ENCODE data around the gene HOXD10. TPM values are rescaled to one million over a fixed set of nuclear protein-coding genes. Genes with fewer than 3 reads are reported as not detected.

The HOXD10 gene
- polyA plus RNA-seq, 6 donors from 2014 or later, result not detected

DNA sequence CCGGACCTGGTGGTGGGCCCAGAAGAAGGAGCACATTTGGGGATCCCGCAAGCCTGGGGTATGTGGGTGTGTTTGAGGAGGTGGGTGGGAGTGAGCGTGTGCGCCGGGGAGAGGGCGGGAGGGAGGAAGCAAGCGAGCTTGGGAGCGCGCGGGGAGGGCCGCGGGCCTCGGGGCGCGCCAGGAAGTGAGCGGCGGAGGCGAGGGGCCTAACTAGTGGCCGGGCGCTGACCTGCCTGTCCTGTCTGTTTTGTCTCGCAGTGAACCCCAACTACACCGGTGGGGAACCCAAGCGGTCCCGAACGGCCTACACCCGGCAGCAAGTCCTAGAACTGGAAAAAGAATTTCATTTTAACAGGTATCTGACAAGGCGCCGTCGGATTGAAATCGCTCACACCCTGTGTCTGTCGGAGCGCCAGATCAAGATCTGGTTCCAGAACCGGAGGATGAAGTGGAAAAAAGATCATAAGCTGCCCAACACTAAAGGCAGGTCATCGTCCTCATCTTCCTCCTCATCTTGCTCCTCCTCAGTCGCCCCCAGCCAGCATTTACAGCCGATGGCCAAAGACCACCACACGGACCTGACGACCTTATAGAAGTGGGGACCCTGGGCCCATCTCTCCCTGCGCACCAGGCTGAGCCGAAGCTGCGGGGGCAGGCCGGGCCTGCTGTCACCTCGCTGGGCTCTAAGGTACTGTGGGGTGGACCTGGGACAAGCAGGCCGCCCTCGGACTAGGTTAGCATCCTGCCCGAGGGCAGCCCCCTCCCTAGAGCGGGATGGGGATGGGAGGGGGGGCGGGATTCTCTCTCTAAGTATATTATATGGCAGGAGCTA lies 36.0 kb downstream of the HOXD10 start:
- Mint-ChIP-seq H3K4me1 (peaks cover 3 to 6% (median 5%) of the 10 kb centered on the region in 3 donors), H3K27me3 (peaks cover 60 to 93% (median 93%) of the 10 kb centered on the region in 3 donors), H3K36me3 (peaks cover 0 to 13% of the 10 kb centered on the region in 2 donors), H3K4me3 (no peak overlapping the region), H3K27ac (no peak overlapping the region), H3K9me3 (peaks cover 0 to 9% (median 3%) of the 10 kb centered on the region in 7 donors)
- DNase-seq (no peak), ATAC-seq (ENCODE audit: low read depth in 2 of 2) (no peak)

DNA sequence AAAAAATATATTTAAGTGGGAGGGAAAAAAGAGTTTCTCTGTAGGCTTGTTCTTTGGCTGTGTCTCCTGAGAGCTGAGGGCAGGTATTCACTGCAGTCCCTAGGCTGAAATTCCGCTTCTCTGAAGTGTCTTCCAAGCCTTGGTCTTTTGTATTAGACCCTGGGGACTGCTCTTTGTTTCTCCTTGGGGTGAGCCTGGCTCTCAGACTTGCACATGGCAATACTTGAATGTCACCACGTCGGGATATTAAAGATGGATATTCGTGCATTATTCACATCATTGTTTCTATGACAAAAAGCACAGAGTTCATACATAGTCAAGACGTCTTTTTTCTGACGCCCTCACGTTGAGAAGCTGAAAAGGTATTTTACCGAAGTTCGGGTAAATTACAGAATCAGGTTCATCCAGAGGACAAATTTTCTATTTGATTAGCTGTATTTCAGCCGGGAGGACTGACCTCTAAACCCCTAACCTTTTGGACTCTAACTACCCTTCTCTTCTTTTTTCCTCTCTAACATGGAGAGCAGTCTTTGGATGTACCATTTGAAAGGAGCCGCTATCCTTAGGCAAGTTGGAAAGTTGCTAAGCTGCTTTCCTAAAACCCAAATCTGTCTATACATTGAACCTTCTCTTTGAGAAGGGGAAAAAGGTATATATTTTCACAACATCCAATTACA lies 38.1 kb downstream of the HOXD10 start:
- ATAC-seq (ENCODE audit: low read depth in 2 of 2) (no peak), DNase-seq (no peak)
- H3K27ac Mint-ChIP-seq, result no peak overlapping the region
- H3K4me1 Mint-ChIP-seq, result peaks cover 4 to 12% (median 8%) of the 10 kb centered on the region in 3 donors
- H3K27me3 Mint-ChIP-seq, result peaks cover 50 to 89% (median 84%) of the 10 kb centered on the region in 3 donors
- peaks cover 0 to 16% of the 10 kb centered on the region in 2 donors for H3K36me3 Mint-ChIP-seq
- H3K4me3 Mint-ChIP-seq, result peak overlapping the region in 1 of 8 donors; percentile 62
- H3K9me3 Mint-ChIP-seq, result peaks cover 0 to 9% (median 3%) of the 10 kb centered on the region in 7 donors

DNA sequence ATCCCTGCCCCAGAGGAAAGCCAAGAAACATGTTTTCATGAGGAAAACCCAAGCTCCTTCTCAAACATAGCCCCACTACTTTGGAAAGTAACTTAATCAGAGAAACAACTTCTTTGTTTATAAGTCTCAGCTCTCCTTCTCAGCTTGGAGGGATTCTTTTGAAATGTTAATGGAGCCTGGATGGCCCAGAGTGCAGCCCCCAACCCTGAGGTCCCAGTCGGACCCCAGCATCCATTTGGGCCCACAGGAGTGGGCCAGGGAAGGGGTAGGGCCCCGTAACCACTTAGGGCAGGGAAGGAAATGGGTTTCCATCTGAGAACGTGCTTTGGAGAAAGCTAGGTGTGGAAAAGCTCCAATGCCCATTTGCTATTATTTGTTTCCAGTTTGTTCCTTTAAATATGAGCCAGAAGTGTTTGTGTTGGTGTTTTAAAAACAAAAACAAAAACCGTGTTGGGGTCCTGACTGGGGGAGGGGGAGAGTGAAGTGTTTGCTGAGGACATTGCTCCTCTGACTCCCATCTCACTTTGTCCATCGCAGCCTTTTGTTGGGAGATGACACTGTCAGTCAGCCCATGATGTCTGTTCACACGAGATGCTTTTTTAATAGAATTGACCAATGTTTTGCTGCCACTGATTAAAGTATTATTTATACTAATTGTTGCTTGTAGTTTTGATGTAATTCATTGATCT lies 38.9 kb downstream of the HOXD10 start:
- H3K36me3 Mint-ChIP-seq, result peaks cover 0 to 11% of the 10 kb centered on the region in 2 donors
- peaks cover 4 to 8% (median 6%) of the 10 kb centered on the region in 3 donors for H3K4me1 Mint-ChIP-seq
- DNase-seq (no peak), ATAC-seq (ENCODE audit: low read depth in 2 of 2) (no peak)
- peak overlapping the region in 2 of 6 donors; percentile 3 to 52 for H3K27ac Mint-ChIP-seq
- peaks cover 0 to 5% (median 3%) of the 10 kb centered on the region in 7 donors for H3K9me3 Mint-ChIP-seq
- peaks cover 44 to 86% (median 78%) of the 10 kb centered on the region in 3 donors for H3K27me3 Mint-ChIP-seq
- H3K4me3 Mint-ChIP-seq, result peak overlapping the region in 1 of 8 donors; percentile 62

DNA sequence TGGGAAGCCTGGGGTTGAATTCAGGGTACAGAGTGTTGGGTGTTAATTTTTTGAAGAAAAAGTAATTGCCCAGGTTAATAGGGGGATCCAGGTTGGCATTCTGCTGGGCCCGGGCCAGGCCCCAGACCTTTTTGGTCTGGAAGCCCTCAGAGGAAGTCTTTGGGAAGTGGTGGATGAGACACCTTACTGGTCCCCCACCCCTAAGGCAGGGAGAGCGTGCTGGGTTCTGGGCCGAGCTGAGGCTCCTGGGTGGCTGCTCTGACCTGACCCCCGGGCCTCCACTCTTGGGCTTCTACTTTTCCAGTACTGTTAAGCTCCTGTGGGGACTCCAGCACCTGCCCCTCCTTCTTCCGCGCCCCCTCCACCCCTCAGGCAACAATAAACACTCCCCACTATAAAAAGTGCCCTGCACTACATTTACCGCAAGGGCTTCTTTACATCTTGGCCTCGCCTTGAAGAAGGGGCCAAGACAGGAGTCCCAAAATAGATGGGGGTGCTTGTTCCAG lies 39.8 kb downstream of the HOXD10 start:
- Mint-ChIP-seq H3K4me3 (peak overlapping the region in 2 of 8 donors; percentile 18 to 46), H3K9me3 (peaks cover 0 to 6% (median 4%) of the 10 kb centered on the region in 7 donors), H3K27ac (peak overlapping the region in 1 of 6 donors; percentile 59), H3K27me3 (peaks cover 43 to 86% (median 78%) of the 10 kb centered on the region in 3 donors), H3K4me1 (peaks cover 4 to 15% (median 6%) of the 10 kb centered on the region in 3 donors), H3K36me3 (peaks cover 0 to 8% of the 10 kb centered on the region in 2 donors)
- no peak for DNase-seq
- ATAC-seq (ENCODE audit: low read depth in 2 of 2), result no peak

DNA sequence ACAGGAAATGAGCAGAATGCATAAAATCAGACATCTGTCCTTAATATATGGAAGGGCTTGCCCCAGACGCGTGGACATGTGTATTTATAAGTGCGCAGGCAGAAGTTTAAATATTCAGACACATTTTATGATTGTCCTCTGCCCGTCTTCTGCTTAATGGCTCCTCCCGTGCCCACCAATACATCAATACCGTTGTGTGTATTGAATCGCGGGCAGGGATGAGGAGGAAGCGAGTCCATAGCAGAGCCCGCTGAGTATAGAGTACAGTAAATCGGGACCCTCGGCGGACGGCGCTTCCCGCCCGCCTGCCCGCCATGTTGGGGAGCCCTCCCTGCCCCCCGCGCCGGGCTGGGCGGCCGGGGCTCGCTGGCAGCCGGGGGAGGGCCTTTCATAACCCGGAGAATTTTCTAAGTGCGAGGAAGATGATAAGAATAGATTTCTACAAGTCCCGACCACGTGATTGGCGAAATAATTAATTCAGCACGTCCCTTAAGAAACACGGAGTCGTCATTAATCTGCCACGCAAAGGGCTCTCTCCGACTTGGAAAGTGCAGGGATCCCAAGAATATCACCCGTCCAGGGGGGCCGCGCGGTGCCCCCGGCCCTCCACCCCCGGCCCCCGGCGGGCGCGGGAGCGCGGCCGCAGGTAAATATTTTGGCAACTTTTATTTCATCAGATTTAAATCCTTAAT lies 40.4 kb downstream of the HOXD10 start, which contains the start of gene HOXD3:
Gene HOXD3, plus strand, starts transcription at position 501 of the 692 bp plus-strand sequence. CDS start 11,808 bp downstream, outside the sequence.
- no peak for DNase-seq

DNA sequence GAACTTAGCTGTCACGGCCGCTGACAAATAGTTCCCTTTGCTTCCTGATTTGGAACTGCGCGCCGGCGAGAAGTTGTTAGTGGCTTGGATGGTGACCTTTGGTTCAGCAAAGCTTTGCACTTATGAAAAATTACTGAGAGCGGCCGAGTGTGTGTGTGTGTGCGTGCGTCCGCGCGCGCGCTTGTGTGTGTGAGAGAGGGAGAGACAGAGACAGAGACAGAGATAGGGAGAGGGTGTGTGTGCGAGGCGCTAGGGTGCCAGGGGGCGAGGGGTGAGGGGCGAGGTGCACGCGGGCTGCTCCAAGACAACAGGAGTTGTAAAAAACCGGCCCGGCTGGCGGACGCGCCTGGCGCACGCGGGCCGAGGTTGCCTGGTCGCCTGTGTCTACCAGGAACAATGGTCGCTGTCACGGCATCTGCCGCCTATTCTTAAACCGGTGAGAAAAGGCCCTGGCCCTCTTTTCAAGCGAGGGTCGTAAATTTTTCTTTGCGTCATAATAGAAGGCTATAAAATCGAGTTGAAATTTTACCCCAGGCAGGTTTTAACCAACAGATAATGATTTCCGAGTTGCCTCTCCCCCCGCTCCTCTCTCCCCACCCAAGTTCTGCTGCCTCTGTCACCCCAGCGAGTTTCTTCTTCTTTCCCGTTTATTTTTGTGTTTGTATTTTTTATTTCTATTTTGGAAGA lies 41.1 kb downstream of the HOXD10 start:
- Mint-ChIP-seq H3K4me1 (peaks cover 4 to 16% (median 6%) of the 10 kb centered on the region in 3 donors), H3K9me3 (peaks cover 0 to 6% (median 4%) of the 10 kb centered on the region in 7 donors), H3K27ac (peak overlapping the region in 4 of 6 donors; percentile 33 to 96 (median 90)), H3K27me3 (peaks cover 51 to 89% (median 84%) of the 10 kb centered on the region in 3 donors), H3K4me3 (peak overlapping the region in 7 of 8 donors; percentile 19 to 85 (median 44)), H3K36me3 (peaks cover 0 to 8% of the 10 kb centered on the region in 2 donors)
- DNase-seq (no peak), ATAC-seq (ENCODE audit: low read depth in 2 of 2) (no peak)

More for the DNA sequence above, 40.4 kb downstream of the HOXD10 start, which contains the start of gene HOXD3:
- peaks cover 47 to 86% (median 78%) of the 10 kb centered on the region in 3 donors for H3K27me3 Mint-ChIP-seq
- peak within 1 kb of the TSS in 7 of 8 donors; percentile 19 to 85 (median 46) for H3K4me3 Mint-ChIP-seq
- no peak for ATAC-seq (ENCODE audit: low read depth in 2 of 2)
- H3K9me3 Mint-ChIP-seq, result peaks cover 0 to 6% (median 4%) of the 10 kb centered on the region in 7 donors
- peaks cover 0 to 8% of the 10 kb centered on the region in 2 donors for H3K36me3 Mint-ChIP-seq
- peaks cover 4 to 16% (median 6%) of the 10 kb centered on the region in 3 donors for H3K4me1 Mint-ChIP-seq
- peak within 1 kb of the TSS in 4 of 6 donors; percentile 33 to 96 (median 90) for H3K27ac Mint-ChIP-seq

DNA sequence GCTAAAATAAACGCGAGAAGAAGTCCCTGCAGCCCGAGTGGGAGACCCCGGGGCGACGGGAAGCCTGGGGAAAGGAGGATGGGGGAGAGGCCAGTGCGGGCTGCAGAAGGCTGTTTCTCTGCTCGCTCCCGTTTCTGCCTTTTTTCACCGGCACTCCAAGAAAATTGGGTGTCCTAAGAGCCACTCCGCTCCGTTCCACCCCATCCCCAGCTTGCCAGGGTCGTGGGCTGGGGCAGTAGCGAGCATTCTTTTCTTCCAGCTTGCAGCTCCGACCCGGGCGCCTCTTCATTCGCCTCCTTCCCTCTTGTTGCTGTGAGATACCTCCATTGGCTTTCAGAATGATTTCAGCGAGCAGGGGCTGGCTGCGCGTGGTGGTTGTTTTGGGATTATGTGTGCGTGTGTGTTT lies 41.6 kb downstream of the HOXD10 start:
- Mint-ChIP-seq H3K27me3 (peaks cover 56 to 89% (median 84%) of the 10 kb centered on the region in 3 donors), H3K4me3 (peak overlapping the region in 6 of 8 donors; percentile 19 to 74 (median 57)), H3K27ac (peak overlapping the region in 4 of 6 donors; percentile 30 to 88 (median 62))

DNA sequence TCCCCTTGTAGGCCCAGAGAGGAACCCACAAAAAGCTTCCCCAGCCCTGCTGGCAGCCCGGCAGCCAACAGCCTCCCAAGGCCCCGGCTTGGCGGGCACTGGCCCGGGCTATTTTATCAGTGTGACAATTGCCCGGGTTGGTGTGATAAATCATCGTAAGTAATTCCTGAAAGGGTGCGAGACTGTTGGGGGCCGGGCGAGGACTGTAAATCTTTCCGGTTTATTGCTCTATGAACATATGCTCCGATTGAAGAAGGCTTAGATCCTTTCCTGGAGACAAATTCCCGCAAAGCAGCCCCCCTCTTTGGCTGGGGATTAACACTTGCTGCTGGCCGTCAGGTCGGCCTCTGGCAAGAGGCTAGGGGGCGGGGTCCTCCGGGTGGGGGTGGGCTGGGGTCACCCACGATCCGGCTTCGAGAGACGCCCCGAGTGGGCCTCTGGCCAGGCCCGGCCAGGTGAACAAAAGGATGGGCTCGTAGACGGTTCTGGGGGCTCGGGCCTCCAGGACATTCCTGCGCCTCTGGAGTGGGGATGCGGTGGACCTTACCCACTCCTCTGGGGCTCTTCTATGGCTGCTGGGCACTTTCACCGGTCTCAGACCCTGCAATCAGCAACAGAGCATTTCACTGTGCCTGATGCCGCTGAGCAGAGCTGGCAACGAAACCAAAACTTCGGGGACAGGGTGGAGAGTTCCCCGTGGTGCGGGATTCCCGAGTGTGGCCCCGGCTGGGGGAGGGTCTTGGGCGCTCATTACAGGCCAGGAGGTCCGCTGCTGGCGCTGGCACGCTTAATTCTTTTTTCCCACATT lies 42.5 kb downstream of the HOXD10 start:
- Mint-ChIP-seq H3K9me3 (peaks cover under 1 to 15% (median 8%) of the 10 kb centered on the region in 7 donors), H3K4me3 (peak overlapping the region in 4 of 8 donors; percentile 12 to 84 (median 60)), H3K4me1 (peaks cover 4 to 16% (median 12%) of the 10 kb centered on the region in 3 donors), H3K36me3 (peaks cover 0 to 16% of the 10 kb centered on the region in 2 donors), H3K27ac (peak overlapping the region in 2 of 6 donors; percentile 63 to 80), H3K27me3 (peaks cover 63 to 89% (median 85%) of the 10 kb centered on the region in 3 donors)
- DNase-seq, result no peak
- no peak for ATAC-seq (ENCODE audit: low read depth in 2 of 2)

More for the DNA sequence above, 41.6 kb downstream of the HOXD10 start:
- no peak for DNase-seq
- peaks cover 0 to 8% of the 10 kb centered on the region in 2 donors for H3K36me3 Mint-ChIP-seq
- no peak for ATAC-seq (ENCODE audit: low read depth in 2 of 2)
- peaks cover 0 to 8% (median 2%) of the 10 kb centered on the region in 7 donors for H3K9me3 Mint-ChIP-seq
- H3K4me1 Mint-ChIP-seq, result peaks cover 4 to 16% (median 6%) of the 10 kb centered on the region in 3 donors

DNA sequence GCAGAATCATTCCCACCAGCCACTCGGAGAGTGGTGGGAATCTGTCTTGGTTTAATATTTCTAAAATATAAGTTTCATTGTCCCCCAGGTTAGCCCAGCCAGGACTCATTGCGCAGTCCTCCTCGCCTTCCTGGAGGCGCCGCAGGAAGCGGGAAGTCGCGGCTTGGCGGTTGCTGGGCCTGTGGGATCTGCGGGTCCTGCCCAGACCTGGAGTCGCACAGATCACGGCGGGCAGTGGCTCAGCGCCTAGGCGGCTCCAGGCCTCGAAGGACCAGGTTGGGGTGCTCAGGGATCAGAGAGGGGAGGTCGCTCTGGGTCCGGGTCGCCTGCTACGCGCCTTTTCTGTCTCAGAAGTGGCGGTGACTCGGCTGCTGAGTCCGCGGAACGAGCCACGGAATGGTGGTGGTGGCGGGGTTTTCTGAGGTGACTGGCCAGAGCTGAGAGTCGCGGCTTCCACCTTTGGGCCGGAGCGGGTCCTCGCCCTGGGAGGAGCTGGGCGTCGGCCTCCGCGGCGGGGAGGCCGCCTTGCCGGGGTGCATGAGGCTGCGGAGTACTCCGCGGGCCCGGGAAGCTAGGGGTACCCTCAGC lies 43.2 kb downstream of the HOXD10 start:
- H3K4me3 Mint-ChIP-seq, result peak overlapping the region in 3 of 8 donors; percentile 12 to 84 (median 41)
- H3K4me1 Mint-ChIP-seq, result peaks cover 8 to 19% (median 16%) of the 10 kb centered on the region in 3 donors
- peaks cover 60 to 89% (median 84%) of the 10 kb centered on the region in 3 donors for H3K27me3 Mint-ChIP-seq
- ATAC-seq (ENCODE audit: low read depth in 2 of 2) (no peak), DNase-seq (no peak)
- peak overlapping the region in 2 of 6 donors; percentile 63 to 80 for H3K27ac Mint-ChIP-seq
- H3K9me3 Mint-ChIP-seq, result peaks cover 4 to 20% (median 9%) of the 10 kb centered on the region in 7 donors
- peaks cover 0 to 21% of the 10 kb centered on the region in 2 donors for H3K36me3 Mint-ChIP-seq

DNA sequence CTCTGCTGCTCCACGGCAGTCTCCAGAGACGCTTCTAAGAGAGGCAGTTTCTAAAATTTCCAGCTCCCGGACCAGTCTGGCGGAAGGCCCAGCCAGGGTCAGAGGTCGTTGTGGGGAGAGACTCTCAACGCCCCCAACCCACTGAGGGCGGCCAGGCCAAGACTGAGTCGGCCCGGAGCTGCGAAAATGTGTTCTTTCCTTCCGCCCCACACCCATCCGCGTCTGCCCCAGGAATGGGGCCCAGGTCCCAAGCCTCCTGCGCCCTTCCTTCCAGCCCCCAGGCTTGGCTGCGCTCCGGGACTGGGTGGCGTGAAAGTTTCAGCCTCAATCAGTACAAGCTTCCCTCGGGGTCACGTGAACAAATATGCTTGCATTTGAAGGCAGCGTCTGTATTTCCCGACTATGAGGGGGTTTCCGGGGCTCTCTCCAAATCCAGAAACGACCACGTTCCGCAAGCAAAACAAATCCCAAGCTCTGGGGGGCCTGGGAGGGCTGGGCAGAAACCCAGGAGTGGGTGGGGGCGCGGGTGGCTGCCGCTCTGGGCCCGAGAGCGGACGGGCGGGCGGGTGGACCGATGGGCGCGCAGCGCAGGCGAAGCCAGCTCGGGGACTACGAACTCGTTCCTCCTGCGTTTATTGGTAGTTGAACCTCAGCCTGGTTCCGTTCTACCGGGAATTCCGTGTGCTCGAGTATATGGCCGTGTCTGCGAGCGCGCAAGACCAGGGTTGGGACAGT lies 43.8 kb downstream of the HOXD10 start:
- DNase-seq (no peak), ATAC-seq (ENCODE audit: low read depth in 2 of 2) (no peak)
- H3K4me1 Mint-ChIP-seq, result peaks cover 8 to 23% (median 16%) of the 10 kb centered on the region in 3 donors
- H3K4me3 Mint-ChIP-seq, result peak overlapping the region in 3 of 8 donors; percentile 39 to 56 (median 47)
- peaks cover 60 to 89% (median 81%) of the 10 kb centered on the region in 3 donors for H3K27me3 Mint-ChIP-seq
- peak overlapping the region in 1 of 6 donors; percentile 70 for H3K27ac Mint-ChIP-seq
- H3K36me3 Mint-ChIP-seq, result peaks cover 0 to 21% of the 10 kb centered on the region in 2 donors
- peaks cover 4 to 20% (median 9%) of the 10 kb centered on the region in 7 donors for H3K9me3 Mint-ChIP-seq

Data from naive B cell (primary cell).